HG03064 (cell line): ENCODE measurements around the gene TMEM253.

Experiments used
- ATAC-seq: cut with Tn5 transposase; IDR thresholded peaks from one replicate; pipeline ENCODE4 v1.9.1; 2021; ENCODE audit warnings: low read depth; ENCODE audit not compliant: unreplicated experiment

The TMEM253 gene

GRCh38 chr14:21102521-21103410, 1.9 kb downstream of the TMEM253 start:
- no peak for ATAC-seq

- ATAC-seq, result no peak
Observed at GRCh38 chr14:21103411-21103709, 2.5 kb downstream of the TMEM253 start.

DNA sequence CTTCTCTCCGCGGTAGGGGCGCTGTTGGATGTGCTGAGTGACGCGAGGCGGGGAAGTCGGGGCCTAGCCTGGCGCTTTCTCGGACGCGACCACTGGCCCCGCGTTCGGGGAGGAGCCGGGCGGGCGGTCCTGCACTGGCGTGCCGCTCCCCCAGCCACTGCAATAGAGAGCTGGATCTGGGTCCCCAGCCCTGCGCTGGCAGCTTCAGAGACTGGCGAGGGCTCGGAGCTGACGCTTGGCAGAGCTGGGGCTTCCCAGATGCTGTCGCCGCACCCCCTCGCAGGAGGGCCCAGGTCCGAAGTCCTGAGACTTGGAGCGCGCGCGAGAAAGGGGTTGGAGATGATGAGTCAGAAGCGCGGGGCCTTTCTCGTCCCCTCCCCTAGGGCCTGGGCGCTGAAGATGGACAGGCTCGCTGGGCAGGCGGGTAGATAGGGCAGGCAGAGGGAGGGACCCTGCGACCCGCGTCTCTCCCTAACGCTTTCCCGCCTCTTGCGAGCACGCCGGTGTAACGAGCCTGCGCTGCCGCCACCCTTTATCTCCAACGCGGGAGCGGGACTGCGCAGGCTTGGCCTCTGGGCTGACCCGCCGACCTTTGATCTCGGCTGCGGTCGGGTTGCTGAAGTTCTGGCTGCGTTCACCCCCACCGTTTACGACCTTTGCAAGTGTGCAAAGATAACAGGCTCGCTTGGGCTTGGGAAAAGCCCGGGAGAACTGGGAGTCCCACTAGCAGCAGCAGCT, 3.0 kb downstream of the TMEM253 start:
- peak; percentile 93 for ATAC-seq

DNA sequence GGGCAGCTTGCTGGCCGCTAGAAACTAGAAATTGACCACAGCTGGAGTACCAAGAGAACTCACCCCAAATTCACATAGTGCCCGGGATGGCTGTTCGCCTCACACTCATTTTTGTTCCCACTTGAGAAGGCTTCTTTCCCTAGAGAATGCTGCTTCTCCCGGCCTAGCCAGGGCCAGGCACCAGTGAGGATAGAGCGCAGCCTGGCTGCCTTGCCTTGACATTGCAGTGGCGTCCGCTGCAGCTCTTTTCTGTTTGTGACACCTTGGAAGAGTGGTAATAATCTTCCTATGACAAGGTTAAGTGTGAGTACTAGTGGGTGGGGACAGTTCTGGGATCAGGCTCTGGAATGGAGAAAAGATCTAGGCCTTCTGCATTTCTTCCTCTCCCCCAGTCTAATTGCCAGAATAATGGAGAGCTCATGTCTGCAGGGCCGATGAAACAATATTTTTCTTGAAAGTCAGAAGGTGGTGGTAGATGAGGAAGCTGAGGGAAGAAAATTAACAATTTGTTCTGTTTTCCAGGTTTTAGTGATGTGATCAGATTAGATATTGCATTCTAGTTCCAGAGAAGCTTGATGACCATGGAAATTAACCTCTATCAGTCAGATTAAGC, 3.7 kb downstream of the TMEM253 start:
- ATAC-seq, result no peak

DNA sequence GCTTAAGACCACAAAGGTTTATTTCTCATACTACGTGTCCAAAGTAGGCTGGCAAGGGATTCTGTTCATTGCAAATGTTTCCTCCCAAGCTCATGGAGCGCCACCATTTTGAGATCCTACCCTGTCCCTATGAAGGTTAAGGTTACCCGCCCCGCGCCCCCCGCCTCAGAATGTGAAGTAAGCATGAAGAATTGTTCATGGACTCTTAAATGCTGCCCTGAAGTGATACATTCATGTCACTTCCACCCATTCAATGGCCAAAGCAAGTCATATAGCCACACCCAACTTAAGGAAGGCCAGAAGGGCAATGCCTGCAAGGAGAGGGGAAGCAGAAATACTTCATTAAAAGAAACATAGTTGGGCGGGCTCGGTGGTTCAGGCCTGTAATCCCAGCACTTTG, 4.2 kb downstream of the TMEM253 start:
- no peak for ATAC-seq

- ATAC-seq, result no peak
Observed at GRCh38 chr14:21106176-21106497, 5.3 kb downstream of the TMEM253 start.

- no peak for ATAC-seq
Observed at GRCh38 chr14:21106498-21107282, 5.8 kb downstream of the TMEM253 start.

DNA sequence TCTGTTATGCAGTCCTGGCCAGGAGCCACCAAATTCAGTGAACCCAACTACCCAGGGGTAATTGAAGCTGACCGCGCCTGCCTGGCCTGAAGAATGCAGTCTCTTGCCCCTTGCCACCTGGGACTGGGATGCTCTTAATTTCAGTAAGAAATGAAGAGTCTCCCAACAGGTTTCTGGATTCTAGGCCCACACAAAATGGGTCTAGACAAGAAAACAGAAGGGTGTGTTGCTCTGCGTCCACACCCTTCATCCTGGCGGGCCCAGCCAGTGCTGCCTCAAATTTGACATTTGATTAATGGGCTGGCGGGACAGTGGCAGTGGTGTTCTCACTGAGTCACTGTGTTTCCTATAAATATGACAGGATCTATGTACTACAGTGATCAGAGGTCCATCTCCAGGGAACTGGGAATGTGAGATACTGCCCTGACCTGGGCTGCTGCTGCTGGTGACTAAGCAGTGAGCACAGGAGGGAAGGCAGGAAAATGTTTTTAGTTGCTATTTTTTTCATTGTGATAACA, 6.5 kb downstream of the TMEM253 start:
- ATAC-seq, result no peak

GRCh38 chr14:21108791-21109190, 7.9 kb downstream of the TMEM253 start:
- no peak for ATAC-seq

DNA sequence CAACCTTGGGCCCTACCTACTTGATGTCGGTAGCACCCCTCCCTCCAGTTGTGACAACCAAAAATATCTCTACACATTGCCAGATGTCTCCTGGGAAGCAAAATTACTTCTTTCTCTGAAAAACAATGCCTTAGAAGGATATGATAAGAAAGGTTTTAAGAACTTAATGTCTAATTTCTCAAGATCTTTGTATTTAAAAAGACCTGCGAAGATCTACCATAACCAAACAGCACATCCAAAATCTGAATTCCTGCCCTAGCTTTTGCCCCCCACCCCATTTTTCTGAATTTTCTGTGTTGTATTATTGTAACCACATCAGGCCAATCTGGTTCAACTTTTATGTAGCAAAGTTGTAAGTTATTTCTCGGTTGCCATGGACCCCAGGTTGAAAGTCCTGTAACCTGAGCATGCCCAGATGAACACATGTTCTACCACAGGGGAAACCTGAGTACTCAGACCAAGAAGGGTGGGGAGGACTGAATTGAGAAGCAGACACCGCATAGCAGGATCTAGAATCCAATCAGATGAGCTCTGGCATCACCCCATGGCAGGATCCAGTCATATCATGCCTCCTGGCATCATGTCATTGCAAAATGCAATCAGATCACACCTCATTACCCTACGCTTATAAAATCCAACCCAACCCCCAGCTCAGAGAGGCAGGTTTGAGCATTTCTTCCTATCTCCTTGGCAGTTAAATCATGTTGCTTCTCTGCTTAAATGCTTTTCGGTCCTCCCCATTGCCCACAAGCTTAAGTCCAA, 8.7 kb downstream of the TMEM253 start:
- ATAC-seq, result no peak

GRCh38 chr14:21112255-21112654, 11.4 kb downstream of the TMEM253 start:
- ATAC-seq, result no peak

GRCh38 chr14:21113369-21113768, 12.5 kb downstream of the TMEM253 start:
- ATAC-seq, result no peak

DNA sequence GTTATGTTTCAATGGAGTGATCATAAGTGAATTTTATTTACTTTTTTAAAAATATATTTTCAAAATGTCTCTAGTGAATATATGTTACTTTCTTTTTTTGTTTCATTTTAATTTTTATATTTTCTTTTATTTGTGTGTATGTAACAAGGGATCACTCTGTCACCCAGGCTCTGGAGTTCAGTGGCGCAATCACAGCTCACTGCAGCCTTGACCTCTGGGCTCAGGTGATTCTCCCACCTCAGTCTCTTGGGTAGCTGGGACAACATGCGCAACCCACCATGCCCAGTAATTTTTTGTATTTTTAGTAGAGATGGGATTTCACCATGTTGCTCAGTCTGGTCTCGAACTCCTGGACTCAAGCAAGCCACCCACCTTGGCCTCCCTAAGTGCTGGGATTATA, 18.1 kb downstream of the TMEM253 start:
- ATAC-seq, result no peak

DNA sequence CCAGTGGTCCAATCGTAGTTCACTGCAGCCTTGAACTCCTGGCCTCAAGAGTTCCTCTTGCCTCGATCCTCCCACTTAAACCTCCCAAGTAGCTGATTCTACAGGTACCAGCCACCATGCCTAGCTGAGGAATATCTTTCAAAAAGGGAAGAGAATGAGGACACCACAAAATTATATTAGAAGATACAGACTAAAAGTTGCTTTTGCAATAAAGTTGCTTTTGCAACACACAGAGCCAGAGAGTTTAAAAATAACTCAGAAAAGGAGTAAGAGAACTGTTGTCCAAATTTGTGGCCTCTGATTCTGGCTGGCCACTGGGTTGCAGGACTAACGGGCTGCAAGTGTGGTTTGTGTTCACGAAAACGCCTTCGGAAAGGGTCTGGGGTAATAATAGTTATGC, 19.8 kb downstream of the TMEM253 start:
- no peak for ATAC-seq

- ATAC-seq, result no peak
Observed at GRCh38 chr14:21121122-21121521, 20.3 kb downstream of the TMEM253 start.

- ATAC-seq, result no peak
Observed at GRCh38 chr14:21123429-21123828, 22.6 kb downstream of the TMEM253 start.

DNA sequence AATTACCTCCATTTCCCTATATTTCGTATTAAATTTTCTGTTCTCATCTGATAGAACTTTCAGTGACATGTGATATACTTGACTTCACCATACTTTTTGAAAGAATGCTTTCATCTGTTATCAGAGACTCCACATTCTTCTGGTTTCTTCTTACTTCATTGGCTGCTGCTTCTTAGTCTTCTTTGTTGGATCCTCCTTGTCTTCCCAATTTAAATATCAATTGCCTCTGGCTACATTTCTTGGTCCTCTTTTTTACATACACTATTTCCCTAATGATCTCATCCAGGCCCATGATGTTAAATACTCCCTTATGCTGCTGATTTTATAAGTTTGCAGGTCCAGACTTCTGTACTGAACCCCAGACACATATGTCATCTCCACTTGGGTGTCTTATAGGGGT, 33.0 kb downstream of the TMEM253 start:
- ATAC-seq, result no peak

DNA sequence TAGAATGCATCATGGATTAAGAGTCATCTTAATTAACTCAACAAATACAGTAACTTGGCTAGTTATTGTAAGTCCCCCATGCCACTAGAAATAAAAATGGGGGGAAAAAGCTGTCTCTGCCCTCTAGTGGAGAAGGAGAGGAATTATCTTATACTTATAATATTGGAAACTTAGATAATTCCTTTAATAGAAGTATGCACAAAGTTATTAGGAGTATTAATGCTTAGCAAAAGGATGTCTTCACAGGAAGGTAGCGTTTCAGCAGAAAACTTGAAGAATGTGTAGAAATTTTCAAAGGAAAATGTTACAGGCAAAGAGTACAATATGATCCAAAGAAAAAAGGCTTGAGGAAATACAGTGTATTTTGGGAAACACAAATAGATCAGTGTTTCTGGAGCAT, 35.2 kb downstream of the TMEM253 start:
- ATAC-seq, result no peak

GRCh38 chr14:21142357-21142756, 41.5 kb downstream of the TMEM253 start:
- ATAC-seq, result no peak

DNA sequence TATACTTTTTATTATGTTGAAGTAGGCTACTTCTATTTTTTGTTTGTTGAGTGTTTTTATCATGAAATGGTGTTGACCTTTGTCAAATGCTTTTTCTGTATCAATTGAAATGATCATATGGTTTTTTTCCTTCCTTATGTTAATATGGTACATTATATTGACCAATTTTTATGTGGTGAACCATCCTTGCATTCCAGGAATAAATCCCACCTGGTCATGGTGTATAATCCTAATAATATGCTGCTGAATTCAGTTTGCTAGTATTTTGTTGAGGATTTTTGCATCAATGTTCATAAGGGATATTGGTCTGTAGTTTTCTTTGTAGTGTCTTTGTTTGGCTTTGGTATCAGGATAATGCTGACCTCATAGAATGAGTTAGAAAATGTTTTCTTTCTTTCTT, 44.6 kb downstream of the TMEM253 start:
- no peak for ATAC-seq
